ENCODE results near the gene TTC9B.

Gene TTC9B

GRCh38 chr19:40217934-40218890 lies at the start of gene TTC9B:
Gene TTC9B (minus strand): TSS chr19:40218384. CDS start chr19:40218381, 3 bp downstream.
- peak; percentile 80 for DNase-seq

- DNase-seq: no peak
Measured at GRCh38 chr19:40267601-40267997, 49.4 kb upstream of the TTC9B start.

GRCh38 chr19:40266912-40267600 lies 48.9 kb upstream of the TTC9B start:
- DNase-seq: no peak

- no peak for DNase-seq
Measured at GRCh38 chr19:40266119-40266518, 47.9 kb upstream of the TTC9B start.

GRCh38 chr19:40265763-40266099 lies 47.5 kb upstream of the TTC9B start:
- DNase-seq: no peak

- DNase-seq: no peak
Measured at GRCh38 chr19:40265055-40265762, 47.0 kb upstream of the TTC9B start.

GRCh38 chr19:40264314-40265054 lies 46.3 kb upstream of the TTC9B start:
- DNase-seq: no peak

GRCh38 chr19:40263440-40264313 lies 45.5 kb upstream of the TTC9B start:
- DNase-seq: no peak

- no peak for DNase-seq
Measured at GRCh38 chr19:40262422-40262821, 44.2 kb upstream of the TTC9B start.

GRCh38 chr19:40261631-40262030 lies 43.4 kb upstream of the TTC9B start:
- DNase-seq: no peak

- DNase-seq: no peak
Measured at GRCh38 chr19:40257096-40257517, 38.9 kb upstream of the TTC9B start.

- DNase-seq: no peak
Measured at GRCh38 chr19:40256512-40256911, 38.3 kb upstream of the TTC9B start.

- no peak for DNase-seq
Measured at GRCh38 chr19:40255619-40256166, 37.5 kb upstream of the TTC9B start.

- no peak for DNase-seq
Measured at GRCh38 chr19:40254714-40255418, 36.7 kb upstream of the TTC9B start.

GRCh38 chr19:40253611-40254092 lies 35.5 kb upstream of the TTC9B start:
- DNase-seq: no peak

- DNase-seq: no peak
Measured at GRCh38 chr19:40252395-40252794, 34.2 kb upstream of the TTC9B start.

GRCh38 chr19:40251991-40252390 lies 33.8 kb upstream of the TTC9B start:
- no peak for DNase-seq

- DNase-seq: no peak
Measured at GRCh38 chr19:40251244-40251643, 33.1 kb upstream of the TTC9B start.

- no peak for DNase-seq
Measured at GRCh38 chr19:40249781-40250180, 31.6 kb upstream of the TTC9B start.

- no peak for DNase-seq
Measured at GRCh38 chr19:40249201-40249600, 31.0 kb upstream of the TTC9B start.
